CD4-positive, alpha-beta T cell treated with Interleukin-17A for 1 hour (primary cell): ENCODE measurements around the gene AGR2.
"Not testable (repeated sequence)": the region's sequence is repeated elsewhere in the genome, so short reads cannot be mapped to it uniquely, and the experiment has no call there.

ENCODE experiments used
- DNase-seq: peaks from one replicate; pipeline ENCODE4 v3.0.0-alpha.2; 2020

Gene AGR2

GRCh38 chr7:16773326-16773725, 31.5 kb downstream of the AGR2 start:
- DNase-seq, result no peak

- no peak for DNase-seq
These were observed 34.0 kb downstream of the AGR2 start for GRCh38 chr7:16770657-16771329.

- DNase-seq, result not testable (repeated sequence)
These were observed 34.8 kb downstream of the AGR2 start for GRCh38 chr7:16769994-16770393.

DNA sequence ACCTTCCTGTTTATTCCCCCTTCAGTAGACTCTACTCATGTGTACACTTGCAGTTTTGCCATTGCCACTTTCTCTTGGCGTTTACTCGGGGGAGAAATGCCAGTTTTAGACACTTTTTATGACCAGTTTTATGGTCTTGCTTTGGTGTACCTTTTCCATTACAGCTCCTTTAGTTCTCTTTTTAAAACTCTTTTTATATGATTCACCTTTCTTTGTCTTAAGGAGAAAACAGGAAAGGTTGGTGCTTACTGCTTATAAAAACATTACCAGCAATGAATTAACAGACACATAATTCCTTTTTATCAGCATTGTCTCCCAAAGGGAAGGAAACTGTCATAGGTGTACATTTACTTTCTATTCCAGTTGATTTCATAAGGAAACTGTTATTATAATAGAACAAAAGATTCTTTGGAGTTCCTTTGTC, 39.4 kb downstream of the AGR2 start:
- no peak for DNase-seq

DNA sequence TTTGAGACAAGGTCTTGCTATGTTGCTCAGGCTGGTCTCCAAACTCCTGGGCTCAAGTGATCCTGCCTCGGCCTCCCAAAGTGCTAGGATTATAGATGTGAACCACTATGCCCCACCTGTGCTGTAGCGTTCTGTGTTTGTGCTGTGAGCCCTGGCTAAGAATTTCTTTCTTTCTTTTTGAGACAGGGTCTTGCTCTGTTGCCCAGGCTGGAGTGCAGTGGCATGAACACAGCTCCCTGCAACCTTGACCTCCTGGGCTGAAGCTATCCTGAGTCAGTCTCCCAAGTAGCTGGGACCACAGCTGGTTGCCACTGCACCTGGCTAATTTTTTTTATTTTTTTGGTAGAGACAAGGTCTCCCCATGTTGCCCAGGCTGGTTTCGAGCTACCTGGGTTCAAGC, 39.9 kb downstream of the AGR2 start:
- no peak for DNase-seq

GRCh38 chr7:16762177-16762576, 42.6 kb downstream of the AGR2 start:
- no peak for DNase-seq

GRCh38 chr7:16759840-16760239, 45.0 kb downstream of the AGR2 start:
- no peak for DNase-seq

- DNase-seq, result no peak
These were observed 45.9 kb downstream of the AGR2 start for GRCh38 chr7:16758631-16759611.

DNA sequence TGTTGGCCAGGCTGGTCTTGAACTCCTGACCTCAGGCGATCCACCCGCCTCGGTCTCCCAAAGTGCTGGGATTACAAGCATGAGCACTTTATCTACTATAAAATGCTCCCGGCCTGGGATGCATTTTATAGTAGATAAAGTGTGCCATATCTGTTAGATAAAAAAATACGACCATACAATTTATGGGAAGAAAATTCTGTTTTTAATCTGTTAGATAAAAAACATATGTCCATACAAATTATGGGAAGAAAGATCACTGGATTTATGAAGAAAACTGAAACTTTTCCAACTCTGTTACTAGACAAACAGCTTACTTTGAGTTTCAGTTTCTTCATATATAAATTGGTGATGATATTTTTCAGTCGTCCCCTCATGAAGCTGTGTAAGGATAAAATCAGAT, 46.8 kb downstream of the AGR2 start:
- DNase-seq, result no peak

- DNase-seq, result no peak
These were observed 49.4 kb downstream of the AGR2 start for GRCh38 chr7:16755397-16755796.

DNA sequence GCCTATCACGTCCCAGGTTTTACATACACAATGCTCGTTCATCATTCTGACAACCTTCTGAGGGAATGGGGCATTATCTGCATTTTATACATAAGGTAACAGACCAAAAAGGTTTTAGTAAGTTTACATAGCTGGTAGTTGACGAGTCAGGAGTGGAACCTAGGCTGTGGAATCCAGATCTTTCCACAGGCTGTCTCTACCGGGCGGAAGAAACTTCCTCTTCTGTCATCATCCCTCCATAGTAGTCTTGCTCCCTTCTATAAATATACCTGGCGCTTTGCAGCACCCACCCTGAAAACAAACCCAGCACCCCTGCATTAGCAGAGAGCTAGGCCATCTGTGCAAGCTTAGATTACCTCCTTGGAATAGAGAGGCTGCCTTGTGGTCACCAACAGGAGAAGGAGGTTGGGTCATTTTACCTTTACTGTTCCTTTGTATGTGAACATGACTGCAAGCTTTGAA, 49.9 kb downstream of the AGR2 start:
- DNase-seq, result no peak

- no peak for DNase-seq
These were observed 50.6 kb downstream of the AGR2 start for GRCh38 chr7:16753932-16754855.

- DNase-seq, result peak; percentile 50
These were observed 51.5 kb downstream of the AGR2 start, which contains the start of gene TSPAN13 for GRCh38 chr7:16753102-16753931. TSS of gene TSPAN13 (plus strand) at chr7:16753755. CDS start at chr7:16753968, 213 bp downstream.

DNA sequence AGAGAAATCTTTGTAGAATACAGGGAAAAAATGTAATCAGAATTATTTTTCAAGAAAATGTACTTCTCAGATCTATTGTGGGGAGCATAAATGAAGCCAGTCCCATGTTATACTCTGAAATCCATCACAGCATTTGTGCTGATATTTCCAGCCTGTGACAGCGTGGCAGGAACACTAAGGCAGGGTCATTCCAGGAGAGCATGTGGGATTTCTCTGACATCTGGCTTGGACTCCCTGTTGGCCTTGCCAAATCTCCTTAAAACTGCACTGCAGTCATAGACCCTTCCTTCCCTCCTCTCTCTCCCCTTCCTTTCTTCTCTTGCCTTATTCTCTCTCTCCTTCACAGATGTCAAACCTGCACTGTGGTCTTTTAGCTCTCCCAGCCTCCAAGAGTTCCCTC, 57.7 kb downstream of the AGR2 start:
- DNase-seq, result no peak

DNA sequence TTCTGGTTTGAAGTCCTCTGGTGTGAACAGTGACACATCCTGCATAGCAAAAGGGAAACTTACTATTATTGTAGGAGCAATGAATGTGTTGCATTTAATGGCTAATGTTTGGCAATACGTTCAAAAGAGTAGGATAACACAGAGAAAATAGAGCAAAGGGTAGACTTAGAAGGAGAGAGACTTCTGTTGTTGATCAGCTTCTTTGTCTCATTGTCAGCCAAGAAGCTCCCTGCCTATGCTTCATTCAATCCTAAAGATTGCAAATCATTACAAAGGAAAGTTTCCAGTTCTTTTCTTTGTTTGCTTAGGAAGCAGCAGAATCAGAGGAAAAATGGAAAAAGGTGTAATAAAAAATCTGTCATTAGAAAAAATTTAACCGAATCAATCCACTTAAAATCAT, 59.2 kb downstream of the AGR2 start:
- no peak for DNase-seq

DNA sequence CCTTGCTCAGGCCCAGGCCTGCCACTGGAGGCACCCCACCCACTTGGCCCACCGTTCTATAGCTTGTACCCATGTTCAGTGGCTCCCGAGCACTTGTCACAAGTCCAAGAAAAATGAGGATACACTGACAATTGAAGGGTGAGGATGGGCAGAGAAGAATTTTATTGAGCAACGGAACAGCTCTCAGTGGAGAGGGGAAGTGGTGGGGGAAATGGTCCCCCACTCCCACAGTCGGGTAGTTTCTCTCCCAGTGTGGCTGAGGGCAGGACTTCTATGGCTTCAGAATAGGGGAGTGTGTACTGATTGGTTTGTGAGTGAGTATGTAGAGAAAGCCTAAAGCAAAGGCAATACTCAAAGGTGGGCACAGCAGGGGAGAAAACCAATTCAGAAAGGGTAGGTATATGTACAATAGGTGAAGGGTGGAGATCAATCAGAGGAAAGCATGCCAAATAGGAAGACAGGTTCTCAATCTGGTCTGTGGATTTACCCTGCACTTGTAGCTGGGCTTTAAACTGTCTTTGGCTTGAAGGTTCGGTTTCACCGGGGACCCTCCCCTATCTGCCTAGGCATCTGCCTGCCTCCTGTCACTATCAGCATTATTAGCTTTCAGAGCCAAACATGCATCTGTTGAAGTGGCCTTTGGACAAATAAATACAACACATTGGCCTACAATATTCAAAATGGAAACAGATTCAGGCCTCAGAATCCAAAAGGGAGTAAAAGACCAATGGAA, 60.1 kb downstream of the AGR2 start:
- DNase-seq, result no peak

GRCh38 chr7:16743236-16743635, 61.6 kb downstream of the AGR2 start:
- DNase-seq, result no peak

DNA sequence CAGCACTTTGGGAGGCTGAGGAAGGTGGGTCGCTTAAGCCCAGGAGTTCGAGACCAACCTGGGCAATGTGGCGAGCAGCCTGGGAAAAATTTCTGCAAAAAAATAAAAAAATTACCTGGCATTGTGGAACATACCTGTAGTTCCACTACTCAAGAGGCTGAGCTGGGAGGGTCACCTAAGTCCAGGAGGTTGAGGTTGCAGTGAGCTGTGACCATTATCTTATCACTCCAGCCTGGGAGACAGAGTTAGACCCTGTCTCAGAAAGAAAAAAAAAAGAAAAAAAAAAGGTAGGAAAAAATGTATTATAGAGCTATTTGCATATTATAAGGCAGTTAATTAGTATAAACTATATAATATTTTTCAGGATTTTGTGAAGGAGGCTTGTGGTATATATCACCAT, 62.3 kb downstream of the AGR2 start:
- DNase-seq, result no peak
